H54 (cell line): Measurements from ENCODE around the gene OXGR1.

Source experiments
- DNase-seq: peaks from one replicate; pipeline ENCODE4 v3.0.0; 2011; ENCODE audit warnings: low spot score, mixed read lengths; ENCODE audit not compliant: insufficient read length
- FAIRE-seq: peaks from 3 replicates; lab custom pipeline; 2011; peaks lifted over from hg19 to GRCh38; lab: Jason Lieb, UNC
- POLR2A ChIP-seq: IDR thresholded peaks from 2 replicates; pipeline ENCODE4 v1.6.1; 2011; ENCODE audit warnings: low read depth, mild to moderate bottlenecking, low read length

OXGR1 gene

GRCh38 chr13:96966415-96967102 is 27.7 kb downstream of the OXGR1 start:
- no peak for DNase-seq
- FAIRE-seq: peak; percentile 23
- TF ChIP-seq POLR2A: no peak

GRCh38 chr13:96963786-96964475 is 30.3 kb downstream of the OXGR1 start:
- DNase-seq (no peak), FAIRE-seq (no peak)
- TF ChIP-seq POLR2A: no peak

DNA sequence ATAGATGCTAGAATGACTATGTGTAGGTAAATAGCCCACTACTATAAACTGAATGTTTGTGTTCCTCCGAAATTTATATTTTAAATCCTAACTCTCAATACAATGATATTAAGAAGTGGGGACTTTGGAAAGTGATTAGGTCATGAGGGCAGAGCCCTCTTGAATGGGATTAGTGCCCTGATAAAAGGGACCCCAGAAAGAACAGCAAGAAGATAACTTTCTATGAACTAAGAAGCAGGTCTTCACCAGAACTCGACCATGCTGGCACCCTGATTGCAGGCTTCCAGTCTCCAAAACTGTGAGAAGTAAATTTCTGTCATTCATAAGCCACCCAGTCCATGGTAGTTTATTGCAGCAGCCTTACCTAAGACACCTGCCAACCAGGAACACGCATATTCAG is 33.9 kb downstream of the OXGR1 start:
- FAIRE-seq: no peak
- DNase-seq: no peak
- no peak for TF ChIP-seq POLR2A

DNA sequence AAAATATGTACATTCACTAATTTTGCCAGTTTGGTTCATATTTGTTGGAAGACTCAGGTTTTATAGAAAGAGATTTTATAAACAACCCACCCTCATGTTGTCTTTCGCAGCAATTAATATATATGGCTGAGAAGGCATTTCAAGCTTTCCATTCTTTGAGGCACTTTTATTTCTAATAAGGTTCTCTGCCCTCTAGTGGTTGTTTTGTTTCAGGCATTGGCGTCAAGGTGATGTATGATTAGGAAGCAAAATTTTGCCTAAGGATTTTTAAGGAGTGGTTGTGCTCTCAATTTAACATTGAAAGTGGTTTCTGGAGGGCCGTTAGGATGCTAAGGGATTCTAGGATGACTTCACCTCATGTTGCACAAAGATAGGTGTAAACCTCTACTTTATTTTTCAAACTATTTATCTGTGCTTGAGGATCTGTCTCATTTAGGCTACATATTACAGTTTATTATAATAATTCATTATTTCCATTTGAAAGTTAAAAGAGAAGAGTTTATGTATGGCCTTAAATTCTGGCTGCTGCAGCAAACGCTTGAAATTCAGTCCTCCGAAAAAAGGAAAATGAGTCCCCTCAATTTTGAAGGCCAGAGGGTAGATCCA is 35.9 kb downstream of the OXGR1 start:
- no peak for TF ChIP-seq POLR2A
- DNase-seq (no peak), FAIRE-seq (peak; percentile 60)

DNA sequence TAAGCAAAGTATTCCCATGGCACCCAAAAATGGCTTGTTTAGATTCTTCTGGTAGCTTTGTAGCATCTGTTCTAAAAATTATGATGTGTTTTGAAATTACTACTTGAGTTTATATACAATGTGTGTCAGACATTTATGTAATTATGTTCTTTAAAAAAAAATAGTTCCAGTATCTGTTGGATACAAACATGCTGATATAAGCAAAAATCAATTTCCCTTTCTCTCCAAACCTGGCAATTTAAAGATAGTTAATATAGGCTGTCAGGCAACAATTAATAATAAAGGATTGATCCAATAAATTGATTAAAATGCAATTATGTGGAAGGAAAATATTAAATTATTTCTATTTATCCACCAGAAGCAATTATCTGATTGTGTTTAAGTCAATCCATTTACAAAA is 41.7 kb downstream of the OXGR1 start:
- no peak for TF ChIP-seq POLR2A
- FAIRE-seq (no peak), DNase-seq (no peak)

DNA sequence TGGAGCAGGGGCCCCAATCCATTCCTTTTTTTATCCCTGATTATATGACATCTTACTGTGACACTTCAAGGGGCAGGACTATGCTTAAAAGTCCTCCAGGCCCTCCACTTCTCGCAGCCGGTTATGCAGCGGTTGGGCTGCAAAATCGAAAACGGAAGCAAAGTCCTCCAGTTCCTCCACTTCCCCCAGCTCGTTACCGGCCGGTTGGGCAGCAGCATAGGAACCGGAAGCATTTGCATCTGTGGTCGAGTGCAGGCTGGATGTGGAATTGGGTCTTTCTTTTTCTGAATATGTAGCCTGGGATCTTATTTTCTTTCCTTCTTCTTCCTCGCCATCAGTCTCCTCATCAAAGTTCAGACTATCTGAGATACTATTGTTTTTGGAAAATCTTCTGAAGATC is 46.1 kb downstream of the OXGR1 start:
- FAIRE-seq (no peak), DNase-seq (no peak)
- no peak for TF ChIP-seq POLR2A

GRCh38 chr13:96947343-96947910 is 46.8 kb downstream of the OXGR1 start:
- FAIRE-seq (no peak), DNase-seq (no peak)
- no peak for TF ChIP-seq POLR2A

DNA sequence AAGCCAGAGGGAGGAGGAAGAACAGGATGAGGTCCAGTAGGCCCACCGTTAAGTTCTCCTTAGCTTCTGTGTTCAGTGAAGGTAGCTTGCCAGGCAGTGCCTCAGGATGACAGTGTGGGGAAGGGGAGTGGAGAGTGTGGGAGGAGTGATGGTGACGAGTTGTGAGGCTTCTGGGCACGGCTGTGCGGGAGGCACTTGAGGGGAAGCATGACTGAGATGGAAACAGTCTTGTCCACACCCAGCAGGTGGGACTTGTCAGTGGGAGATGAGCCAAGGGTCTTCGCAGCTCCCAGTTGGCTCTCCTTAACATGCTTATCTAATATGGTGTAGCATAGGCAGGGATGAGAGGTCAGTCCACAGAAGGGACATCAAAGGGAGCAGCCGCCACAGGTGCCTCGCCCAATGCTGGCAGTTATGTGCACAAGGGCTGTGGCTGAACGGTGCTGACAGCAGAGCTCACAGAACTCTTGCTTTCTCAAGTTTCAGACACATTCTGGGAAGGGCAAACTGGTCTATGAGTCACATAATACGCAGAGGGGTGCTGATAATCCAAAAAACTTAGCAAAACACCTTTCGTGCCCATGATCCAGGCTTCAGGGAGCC is 47.5 kb downstream of the OXGR1 start:
- FAIRE-seq: no peak
- TF ChIP-seq POLR2A: no peak
- no peak for DNase-seq

- FAIRE-seq (no peak), DNase-seq (no peak)
- TF ChIP-seq POLR2A: no peak
Measured at GRCh38 chr13:96940961-96941360, 53.3 kb downstream of the OXGR1 start.

DNA sequence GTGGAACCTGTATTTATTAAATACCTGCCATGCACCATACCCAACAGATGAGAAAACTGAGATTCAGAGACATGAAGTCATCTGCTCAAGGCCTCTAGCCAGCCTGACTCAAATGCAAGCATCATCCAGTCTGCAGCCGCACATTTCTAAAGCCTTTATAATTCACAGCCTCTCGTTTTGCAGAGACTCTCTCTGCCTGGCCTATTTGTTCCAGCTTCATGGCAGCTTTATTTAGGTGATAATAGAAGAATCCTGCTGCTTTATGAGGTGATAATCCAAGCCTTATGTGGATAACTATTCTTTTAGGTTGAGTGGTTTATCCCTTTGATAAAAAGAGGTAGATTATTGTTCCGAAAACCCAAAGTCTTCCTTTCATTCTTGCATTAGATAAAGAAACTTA is 58.4 kb downstream of the OXGR1 start:
- no peak for TF ChIP-seq POLR2A
- DNase-seq (no peak), FAIRE-seq (no peak)
